K562 (cell line): ENCODE data around the gene RAMP2. TPM values are rescaled to one million over a fixed set of nuclear protein-coding genes. Genes with fewer than 3 reads are reported as not detected.

ENCODE experiments used
- CHD1 ChIP-seq: fragments of 200-600 bp; sonication (generic); IDR thresholded peaks from one replicate; pipeline ENCODE4 v1.6.1; 2012; ENCODE audit warnings: mild to moderate bottlenecking, moderate library complexity, low read length, inconsistent platforms
- HDAC6 ChIP-seq: IDR thresholded peaks from 2 replicates; pipeline ENCODE4 v1.6.1; 2012; ENCODE audit warnings: low read depth, mild to moderate bottlenecking, control low read depth, inconsistent platforms, low read length, moderate library complexity
- MAZ ChIP-seq, 2 experiments: fragments of 450-650 bp in 1 of 2; sonication (generic) in 1 of 2; formaldehyde crosslinking; IDR thresholded peaks in 1 of 2; conservative IDR thresholded peaks in 1 of 2; 2 replicates each; pipeline versions ENCODE4 v1.4.0 to v1.5.0; 2020; ENCODE audit warnings: mild to moderate bottlenecking in 1 of 2, missing genetic modification reagents in 1 of 2
- NCOA6 ChIP-seq: fragments of 450-650 bp; IDR thresholded peaks from 2 replicates; pipeline ENCODE4 v1.6.1; 2017; ENCODE audit warnings: mild to moderate bottlenecking
- POLR2B ChIP-seq: fragments of 450-650 bp; IDR thresholded peaks from 2 replicates; pipeline ENCODE4 v1.6.1; 2018; ENCODE audit warnings: low read depth; ENCODE audit not compliant: partially characterized antibody
- SAFB2 ChIP-seq: fragments of 200-400 bp; formaldehyde crosslinking; IDR thresholded peaks from 2 replicates; pipeline ENCODE4 v1.6.1; 2018; ENCODE audit warnings: borderline replicate concordance, low read length, low read depth, moderate library complexity; ENCODE audit not compliant: severe bottlenecking
- SNRNP70 ChIP-seq: fragments of 200-400 bp; formaldehyde crosslinking; optimal IDR thresholded peaks from 2 replicates; pipeline ENCODE3; 2017; ENCODE audit warnings: low read depth, low read length
- SRSF3 ChIP-seq: fragments of 200-400 bp; formaldehyde crosslinking; IDR thresholded peaks from 2 replicates; pipeline ENCODE4 v1.6.1; 2016; ENCODE audit warnings: mild to moderate bottlenecking, low read length, moderate library complexity; ENCODE audit not compliant: insufficient read depth
- SUPT5H ChIP-seq: fragments of 450-650 bp; IDR thresholded peaks from 2 replicates; pipeline ENCODE4 v1.6.1; 2016
- TCFL5 ChIP-seq: fragments of 250-450 bp; sonication (Bioruptor Pico); conservative IDR thresholded peaks from 2 replicates; pipeline ENCODE4 v1.6.1; 2021; ENCODE audit warnings: mild to moderate bottlenecking, moderate library complexity, matching md5 sums
- ZBTB7A ChIP-seq: IDR thresholded peaks from 2 replicates; pipeline ENCODE4 v1.6.1; 2011; ENCODE audit warnings: low read depth, mild to moderate bottlenecking, low read length, moderate library complexity, borderline replicate concordance; ENCODE audit not compliant: control insufficient read depth
- ZKSCAN3 ChIP-seq: fragments of 250-450 bp; sonication (Bioruptor Pico); IDR thresholded peaks from 2 replicates; pipeline ENCODE4 v1.4.0; 2020
- ZNF274 ChIP-seq: IDR thresholded peaks from 2 replicates; pipeline ENCODE4 v1.6.1; 2011; ENCODE audit warnings: low read depth, mild to moderate bottlenecking, low read length, moderate library complexity, borderline replicate concordance
- ZNF347 ChIP-seq: fragments of 450-650 bp; formaldehyde crosslinking; IDR thresholded peaks from 2 replicates; pipeline ENCODE4 v1.4.0; 2020; ENCODE audit warnings: low read depth, mild to moderate bottlenecking, moderate library complexity
- ZNF384 ChIP-seq: IDR thresholded peaks from 2 replicates; pipeline ENCODE4 v1.6.1; 2012; ENCODE audit warnings: low read depth, low read length, improper control_type of control experiment
- ZNF76 ChIP-seq: fragments of 250-450 bp; sonication (Bioruptor Pico); IDR thresholded peaks from 2 replicates; pipeline ENCODE4 v1.4.0; 2020; ENCODE audit warnings: mild to moderate bottlenecking, moderate library complexity, borderline replicate concordance
- polyA plus RNA-seq, 8 experiments: library from polyadenylated mRNA; depleted of rRNA in 4 of 8; stranded (reverse) in 5 of 8; unstranded in 3 of 8; fragments of >200 nt; fragmentation: Nextera tagmentation in 2 of 8; fragmentation: Illumina TruSeq in 1 of 8; extraction: Ambion mirVana in 2 of 8; extraction: Trizol in 1 of 8; gene quantifications; 2 replicates each; pipeline versions ENCODE4 v1.2.1 to v1.2.3, GENCODE V29; 2011 to 2014; ENCODE audit warnings: inconsistent platforms in 1 of 8, missing spikeins in 1 of 8
- total RNA-seq, 7 experiments: library from RNA; depleted of rRNA in 6 of 7; stranded (reverse); fragments of >200 nt in 6 of 7; fragmentation: Illumina TruSeq in 2 of 7; extraction: Trizol in 2 of 7; gene quantifications; 2 replicates each; pipeline versions ENCODE4 v1.2.1 to v1.2.3, GENCODE V29; 2011 to 2021; ENCODE audit warnings: low replicate concordance in 1 of 7
- TF ChIP-seq, protein P1 (sequence below): sonication (generic); formaldehyde crosslinking; IDR thresholded peaks from 2 replicates; pipeline ENCODE4 v1.8.1; 2023; ENCODE audit warnings: mild to moderate bottlenecking, missing genetic modification reagents
- TF ChIP-seq, protein P2 (sequence below), 3 experiments: IDR thresholded peaks in 2 of 3; conservative IDR thresholded peaks in 1 of 3; 2 replicates each; pipeline ENCODE4 v1.5.1; 2011 to 2012; ENCODE audit warnings: low read length in 3 of 3, mild to moderate bottlenecking in 3 of 3, control low read depth in 2 of 3, improper control_type of control experiment in 1 of 3, inconsistent platforms in 1 of 3, low read depth in 1 of 3, mixed read lengths in 1 of 3, moderate library complexity in 1 of 3; ENCODE audit not compliant: insufficient read depth in 2 of 3
- TF ChIP-seq, protein P3 (sequence below): fragments of 250-450 bp; sonication (Bioruptor Pico); IDR thresholded peaks from 2 replicates; pipeline ENCODE4 v1.5.0; 2022; ENCODE audit warnings: mild to moderate bottlenecking
- TF ChIP-seq, protein P4 (sequence below), 2 experiments: IDR thresholded peaks; 2 replicates each; pipeline ENCODE4 v1.6.1; 2011; ENCODE audit warnings: borderline replicate concordance in 1 of 2, control low read depth in 1 of 2, low read depth in 1 of 2, low read length in 1 of 2, mild to moderate bottlenecking in 1 of 2, mixed read lengths in 1 of 2, moderate library complexity in 1 of 2; ENCODE audit not compliant: insufficient read depth in 1 of 2, insufficient read length in 1 of 2, poor library complexity in 1 of 2, severe bottlenecking in 1 of 2; ENCODE audit errors: extremely low read depth in 1 of 2

Gene RAMP2
- total and polyA plus RNA-seq, 9 of the 15 experiments (the other 6 are each of a cell fraction or from before 2014, with no cell fraction given): not detected

DNA sequence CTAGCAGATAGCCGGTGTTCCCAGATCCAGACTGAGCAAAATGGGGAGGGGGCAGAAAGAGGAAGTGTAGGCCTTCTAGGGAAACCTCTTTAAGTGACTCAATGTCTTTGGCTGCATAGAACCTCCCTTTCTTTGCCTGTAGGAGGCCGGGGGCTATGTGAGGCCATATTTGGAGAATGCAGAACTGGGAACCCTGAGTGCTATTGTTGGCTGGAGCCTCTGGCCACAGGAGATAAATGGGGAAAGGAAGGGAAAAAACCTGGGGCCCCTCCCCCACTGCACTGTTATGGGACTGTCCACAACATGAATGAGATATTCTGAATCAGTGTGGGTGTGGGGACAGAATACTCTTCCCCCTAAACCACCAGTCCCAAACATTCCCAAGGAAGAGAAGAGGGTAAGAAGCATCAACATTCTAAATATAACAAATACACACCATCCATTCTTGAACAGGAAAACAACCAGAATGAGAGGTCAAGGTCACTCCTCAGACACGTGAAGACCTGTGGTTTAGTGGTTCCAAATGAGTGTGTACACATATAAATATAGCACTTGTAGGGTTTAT lies 14.6 kb downstream of the RAMP2 start (continued):
- TF ChIP-seq, protein P1, sequence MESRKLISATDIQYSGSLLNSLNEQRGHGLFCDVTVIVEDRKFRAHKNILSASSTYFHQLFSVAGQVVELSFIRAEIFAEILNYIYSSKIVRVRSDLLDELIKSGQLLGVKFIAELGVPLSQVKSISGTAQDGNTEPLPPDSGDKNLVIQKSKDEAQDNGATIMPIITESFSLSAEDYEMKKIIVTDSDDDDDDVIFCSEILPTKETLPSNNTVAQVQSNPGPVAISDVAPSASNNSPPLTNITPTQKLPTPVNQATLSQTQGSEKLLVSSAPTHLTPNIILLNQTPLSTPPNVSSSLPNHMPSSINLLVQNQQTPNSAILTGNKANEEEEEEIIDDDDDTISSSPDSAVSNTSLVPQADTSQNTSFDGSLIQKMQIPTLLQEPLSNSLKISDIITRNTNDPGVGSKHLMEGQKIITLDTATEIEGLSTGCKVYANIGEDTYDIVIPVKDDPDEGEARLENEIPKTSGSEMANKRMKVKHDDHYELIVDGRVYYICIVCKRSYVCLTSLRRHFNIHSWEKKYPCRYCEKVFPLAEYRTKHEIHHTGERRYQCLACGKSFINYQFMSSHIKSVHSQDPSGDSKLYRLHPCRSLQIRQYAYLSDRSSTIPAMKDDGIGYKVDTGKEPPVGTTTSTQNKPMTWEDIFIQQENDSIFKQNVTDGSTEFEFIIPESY (CRISPR knock-in tag): peak; percentile 35; the same call in 1 of the 2 replicates
- TF ChIP-seq POLR2B (peak; percentile 26), TCFL5 (no peak), ZNF347 (CRISPR knock-in tag) (no peak), ZNF76 (CRISPR knock-in tag) (no peak), HDAC6 (no peak), CHD1 (no peak), ZNF384 (0 out of 2 replicates have a peak, but pooled peaks have one; percentile 34), ZKSCAN3 (CRISPR knock-in tag) (no peak), NCOA6 (no peak), SUPT5H (no peak), SRSF3 (no peak), ZNF274 (no peak), MAZ (CRISPR knock-in tag; conservative IDR thresholded peaks at IDR 0.05 in 1 of 2, IDR thresholded peaks at IDR 0.05 in 1 of 2) (peak in 1 of 2 experiments; percentile 76; a peak in 2 of 4 replicates), SAFB2 (no peak), ZBTB7A (peak; percentile 57), SNRNP70 (no peak)
- TF ChIP-seq, protein P2, sequence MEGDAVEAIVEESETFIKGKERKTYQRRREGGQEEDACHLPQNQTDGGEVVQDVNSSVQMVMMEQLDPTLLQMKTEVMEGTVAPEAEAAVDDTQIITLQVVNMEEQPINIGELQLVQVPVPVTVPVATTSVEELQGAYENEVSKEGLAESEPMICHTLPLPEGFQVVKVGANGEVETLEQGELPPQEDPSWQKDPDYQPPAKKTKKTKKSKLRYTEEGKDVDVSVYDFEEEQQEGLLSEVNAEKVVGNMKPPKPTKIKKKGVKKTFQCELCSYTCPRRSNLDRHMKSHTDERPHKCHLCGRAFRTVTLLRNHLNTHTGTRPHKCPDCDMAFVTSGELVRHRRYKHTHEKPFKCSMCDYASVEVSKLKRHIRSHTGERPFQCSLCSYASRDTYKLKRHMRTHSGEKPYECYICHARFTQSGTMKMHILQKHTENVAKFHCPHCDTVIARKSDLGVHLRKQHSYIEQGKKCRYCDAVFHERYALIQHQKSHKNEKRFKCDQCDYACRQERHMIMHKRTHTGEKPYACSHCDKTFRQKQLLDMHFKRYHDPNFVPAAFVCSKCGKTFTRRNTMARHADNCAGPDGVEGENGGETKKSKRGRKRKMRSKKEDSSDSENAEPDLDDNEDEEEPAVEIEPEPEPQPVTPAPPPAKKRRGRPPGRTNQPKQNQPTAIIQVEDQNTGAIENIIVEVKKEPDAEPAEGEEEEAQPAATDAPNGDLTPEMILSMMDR (IDR thresholded peaks at IDR 0.05 in 2 of 3, conservative IDR thresholded peaks at IDR 0.05 in 1 of 3; ENCODE audit: insufficient read depth in 2 of 3, low read depth in 1 of 3, low read length in 3 of 3): peak; percentile 40 to 56 (median 43); a peak in 5 of 6 replicates
- TF ChIP-seq, protein P3, sequence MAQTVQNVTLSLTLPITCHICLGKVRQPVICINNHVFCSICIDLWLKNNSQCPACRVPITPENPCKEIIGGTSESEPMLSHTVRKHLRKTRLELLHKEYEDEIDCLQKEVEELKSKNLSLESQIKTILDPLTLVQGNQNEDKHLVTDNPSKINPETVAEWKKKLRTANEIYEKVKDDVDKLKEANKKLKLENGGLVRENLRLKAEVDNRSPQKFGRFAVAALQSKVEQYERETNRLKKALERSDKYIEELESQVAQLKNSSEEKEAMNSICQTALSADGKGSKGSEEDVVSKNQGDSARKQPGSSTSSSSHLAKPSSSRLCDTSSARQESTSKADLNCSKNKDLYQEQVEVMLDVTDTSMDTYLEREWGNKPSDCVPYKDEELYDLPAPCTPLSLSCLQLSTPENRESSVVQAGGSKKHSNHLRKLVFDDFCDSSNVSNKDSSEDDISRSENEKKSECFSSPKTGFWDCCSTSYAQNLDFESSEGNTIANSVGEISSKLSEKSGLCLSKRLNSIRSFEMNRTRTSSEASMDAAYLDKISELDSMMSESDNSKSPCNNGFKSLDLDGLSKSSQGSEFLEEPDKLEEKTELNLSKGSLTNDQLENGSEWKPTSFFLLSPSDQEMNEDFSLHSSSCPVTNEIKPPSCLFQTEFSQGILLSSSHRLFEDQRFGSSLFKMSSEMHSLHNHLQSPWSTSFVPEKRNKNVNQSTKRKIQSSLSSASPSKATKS (CRISPR knock-in tag): no peak
- TF ChIP-seq, protein P4, sequence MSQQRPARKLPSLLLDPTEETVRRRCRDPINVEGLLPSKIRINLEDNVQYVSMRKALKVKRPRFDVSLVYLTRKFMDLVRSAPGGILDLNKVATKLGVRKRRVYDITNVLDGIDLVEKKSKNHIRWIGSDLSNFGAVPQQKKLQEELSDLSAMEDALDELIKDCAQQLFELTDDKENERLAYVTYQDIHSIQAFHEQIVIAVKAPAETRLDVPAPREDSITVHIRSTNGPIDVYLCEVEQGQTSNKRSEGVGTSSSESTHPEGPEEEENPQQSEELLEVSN (IDR thresholded peaks at IDR 0.05; ENCODE audit: borderline replicate concordance in 1 of 2, extremely low read depth in 1 of 2, insufficient read depth in 1 of 2, insufficient read length in 1 of 2, low read depth in 1 of 2, low read length in 1 of 2, poor library complexity in 1 of 2, severe bottlenecking in 1 of 2): peak in 1 of 2 experiments; percentile 17
